NCI-H1436 (cell line): ENCODE data around the gene THYN1.
"Not testable (repeated sequence)": the region's sequence is repeated elsewhere in the genome, so short reads cannot be mapped to it uniquely, and the experiment has no call there.

Experiments used
- DNase-seq: peaks from one replicate; lab custom pipeline; 2025; lab: John Stamatoyannopoulos, UW

THYN1 gene

DNA sequence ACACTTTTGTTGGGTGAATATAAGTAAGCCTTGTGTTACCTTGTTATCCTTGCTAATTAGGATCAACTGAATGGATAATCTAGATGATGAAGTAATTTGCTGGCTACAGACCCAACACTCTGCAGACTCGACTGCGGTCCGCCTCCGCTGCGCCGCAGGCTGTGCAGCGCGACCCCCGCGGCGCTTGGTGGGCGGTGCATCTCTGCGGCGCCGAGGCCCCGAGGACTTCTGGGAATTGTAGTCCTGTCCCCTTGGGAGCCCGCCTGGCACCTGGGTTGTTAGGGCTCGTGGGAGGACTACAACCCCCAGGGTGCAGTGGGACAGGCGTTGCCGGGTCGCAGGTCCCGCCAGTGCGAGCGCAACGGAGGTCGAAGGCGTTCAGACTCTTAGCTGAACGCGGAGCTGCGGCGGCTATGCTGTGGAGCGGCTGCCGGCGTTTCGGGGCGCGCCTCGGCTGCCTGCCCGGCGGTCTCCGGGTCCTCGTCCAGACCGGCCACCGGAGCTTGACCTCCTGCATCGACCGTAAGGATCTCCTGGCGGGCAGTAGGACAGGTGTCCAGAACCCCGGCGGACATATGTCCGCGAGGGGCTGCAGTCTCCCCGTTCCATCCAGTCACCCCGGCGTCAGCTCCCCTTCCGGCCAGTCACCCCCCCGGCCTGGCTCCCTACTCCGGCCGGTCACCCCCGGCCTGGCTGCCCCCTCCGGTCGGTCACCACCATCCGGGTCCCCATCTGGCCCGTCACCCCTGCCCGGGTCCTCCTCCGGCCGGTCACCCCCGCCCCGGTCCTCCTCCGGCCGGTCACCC lies at the start of gene THYN1, which contains the start of gene ACAD8:
TSS of gene THYN1 (minus strand) at position 165 of the 806 bp plus-strand sequence. CDS start 470 bp downstream, outside the sequence.
TSS of gene ACAD8 (plus strand) at position 381 of the 806 bp plus-strand sequence. CDS start at position 414, 33 bp downstream.
- peak; percentile 97 for DNase-seq

DNA sequence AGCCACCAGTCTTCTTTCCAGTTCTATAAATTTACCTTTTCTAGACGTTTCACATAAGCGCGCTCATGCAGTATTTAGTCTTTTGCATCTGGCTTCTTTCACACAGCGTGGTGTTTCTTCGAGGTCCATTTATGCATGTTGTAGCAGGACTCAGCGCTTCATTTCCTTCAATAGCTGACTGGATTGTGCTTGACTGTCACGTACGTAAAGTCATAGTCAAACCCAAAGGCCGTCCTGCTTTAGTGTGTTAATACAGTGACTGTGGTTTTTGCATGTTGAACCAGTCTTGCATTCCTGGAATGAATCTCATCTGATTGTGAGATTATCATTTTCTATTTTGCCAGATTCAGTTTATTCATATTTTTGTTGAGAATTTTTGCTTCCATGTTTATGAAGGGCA lies 41.5 kb upstream of the THYN1 start:
- no peak for DNase-seq

DNA sequence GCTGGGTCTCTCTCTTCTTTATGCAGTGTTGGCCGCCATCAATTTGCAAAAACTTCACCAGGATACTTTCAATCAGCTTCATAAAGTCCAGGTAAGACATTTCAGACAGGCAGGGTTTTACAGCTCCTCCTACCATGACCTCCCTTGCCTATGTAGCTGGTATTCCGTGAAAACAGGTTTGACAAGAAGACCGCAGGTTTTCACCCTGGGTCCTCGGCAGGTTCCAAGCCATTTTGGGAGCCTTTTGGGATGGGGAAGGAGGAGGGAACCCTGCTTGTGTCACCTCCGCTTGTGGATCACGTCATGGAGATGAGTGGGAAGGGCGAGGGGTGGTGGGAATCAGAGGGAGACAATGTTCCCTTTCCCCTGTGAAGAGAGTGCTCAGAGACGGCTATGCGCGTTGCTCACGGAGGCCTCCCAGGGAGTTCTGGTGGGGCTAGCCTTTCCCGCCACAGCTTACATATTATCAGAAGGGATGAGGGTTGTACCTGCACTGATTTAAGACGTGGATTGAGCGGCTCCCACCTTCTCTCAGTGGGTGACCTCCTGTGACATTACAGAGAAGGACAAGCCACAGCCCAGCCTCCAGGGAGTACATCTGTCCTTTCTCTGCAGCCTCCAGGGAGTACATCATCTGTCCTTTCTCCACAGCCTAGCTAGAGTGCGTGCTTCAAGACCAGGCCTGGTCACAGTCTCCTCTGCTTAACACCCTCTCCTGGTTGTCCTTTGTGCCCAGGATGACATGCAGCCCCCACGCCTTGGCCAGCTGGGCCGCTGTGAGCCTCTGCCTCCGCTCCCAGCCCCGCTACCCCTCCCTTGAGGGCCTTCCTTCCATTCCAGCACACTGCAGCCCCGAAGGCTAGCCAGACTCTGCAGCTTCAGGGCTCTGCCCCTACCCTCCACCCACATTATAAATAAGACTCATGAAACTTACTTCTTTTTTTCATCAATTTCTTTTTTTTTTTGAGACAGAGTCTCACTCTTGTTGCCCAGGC lies 40.3 kb upstream of the THYN1 start:
- no peak for DNase-seq

DNA sequence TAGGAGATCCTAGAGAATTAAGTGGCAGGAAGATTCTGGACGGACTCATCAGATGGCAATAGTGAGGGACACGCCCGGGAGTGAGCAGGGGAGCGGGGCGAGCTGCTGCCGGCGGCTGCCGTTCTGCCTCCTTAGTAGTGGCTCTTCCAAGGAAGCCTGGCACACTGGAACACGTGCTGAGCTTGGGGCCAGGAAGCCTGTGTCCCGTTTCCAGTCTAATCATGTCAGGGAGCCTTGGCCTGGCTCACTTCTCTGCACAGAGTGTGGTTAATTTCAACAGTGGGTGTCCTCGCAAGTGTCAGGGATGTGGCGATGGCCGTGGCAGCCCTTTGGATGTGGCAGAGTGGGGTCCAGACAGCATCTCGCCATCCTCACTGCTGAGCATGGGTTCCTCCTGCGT lies 39.5 kb upstream of the THYN1 start:
- no peak for DNase-seq

DNA sequence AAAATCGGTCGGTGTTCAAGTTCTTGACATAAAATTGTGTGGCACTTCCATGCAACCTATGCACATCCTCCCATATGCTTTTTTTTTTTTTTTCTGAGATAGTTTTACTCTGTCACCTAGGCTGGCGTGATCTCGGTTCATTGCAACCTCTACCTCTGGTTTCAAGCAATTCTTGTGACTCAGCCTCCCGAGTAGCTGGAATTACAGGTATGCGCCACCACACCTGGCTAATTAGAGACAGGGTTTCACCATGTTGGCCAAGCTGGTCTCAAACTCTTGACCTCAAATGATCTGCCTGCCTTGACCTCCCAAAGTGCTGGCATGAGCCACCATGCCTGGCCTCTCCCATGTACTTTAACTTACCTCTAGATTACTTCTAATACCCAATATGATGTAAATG lies 38.0 kb upstream of the THYN1 start:
- DNase-seq = no peak

DNA sequence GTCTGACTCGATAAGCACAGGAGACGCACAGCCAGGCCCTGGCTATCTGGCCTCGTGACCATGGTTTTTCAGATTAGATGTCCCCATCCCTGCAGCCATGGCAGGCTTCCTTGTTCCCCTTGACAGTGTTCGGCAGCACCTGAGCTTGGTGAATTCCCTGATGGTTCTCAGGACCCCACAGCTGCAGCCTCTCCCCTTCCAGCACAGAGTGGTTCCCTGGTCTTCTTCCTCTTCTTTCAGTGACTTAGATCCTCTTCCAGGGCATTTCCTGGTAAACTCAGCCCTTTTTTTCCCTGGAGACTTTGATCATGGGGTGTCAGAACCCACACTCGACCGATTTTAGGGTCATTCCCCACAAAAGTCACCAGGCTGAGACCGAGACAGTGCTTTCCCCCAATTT lies 37.5 kb upstream of the THYN1 start:
- DNase-seq = no peak

DNA sequence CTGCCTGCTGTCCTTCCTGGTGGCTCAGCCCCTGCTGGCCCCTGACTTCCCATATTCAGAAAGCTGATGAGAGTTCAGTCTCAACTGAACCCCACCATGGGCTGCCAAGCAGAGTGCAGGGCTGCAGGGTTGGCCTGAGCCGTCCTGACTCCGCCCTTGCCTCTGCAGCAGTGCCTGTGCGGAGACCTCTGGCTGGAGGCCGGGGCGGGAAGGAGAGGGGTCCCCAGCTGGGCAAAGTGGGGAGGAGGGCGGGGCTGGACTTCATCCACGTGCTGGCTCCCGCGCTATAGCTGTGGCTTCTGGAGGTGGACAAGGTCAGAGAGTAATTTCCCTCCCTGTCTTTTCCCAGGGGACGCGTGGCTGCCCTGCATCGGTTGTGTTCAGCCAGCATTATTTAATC lies 36.6 kb upstream of the THYN1 start:
- no peak for DNase-seq

DNA sequence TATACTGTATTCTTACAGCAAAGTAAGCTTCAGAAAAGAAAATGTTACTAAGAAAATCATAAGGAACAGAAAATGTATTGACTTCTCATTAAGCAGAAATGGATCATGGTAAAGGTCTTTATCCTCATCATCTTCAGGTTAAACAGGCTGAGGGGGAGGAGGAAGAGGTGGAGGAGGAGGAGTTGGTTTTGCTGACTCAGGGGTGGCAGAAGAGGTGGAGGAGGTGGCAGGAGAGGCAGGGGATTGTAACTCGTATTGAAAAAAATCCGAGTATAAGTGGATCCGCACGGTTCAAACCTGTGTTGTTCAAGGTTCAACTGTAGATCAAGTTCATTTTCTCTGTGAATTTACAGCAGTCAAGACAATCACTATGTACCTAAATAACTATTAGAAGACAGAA lies 36.0 kb upstream of the THYN1 start:
- no peak for DNase-seq

DNA sequence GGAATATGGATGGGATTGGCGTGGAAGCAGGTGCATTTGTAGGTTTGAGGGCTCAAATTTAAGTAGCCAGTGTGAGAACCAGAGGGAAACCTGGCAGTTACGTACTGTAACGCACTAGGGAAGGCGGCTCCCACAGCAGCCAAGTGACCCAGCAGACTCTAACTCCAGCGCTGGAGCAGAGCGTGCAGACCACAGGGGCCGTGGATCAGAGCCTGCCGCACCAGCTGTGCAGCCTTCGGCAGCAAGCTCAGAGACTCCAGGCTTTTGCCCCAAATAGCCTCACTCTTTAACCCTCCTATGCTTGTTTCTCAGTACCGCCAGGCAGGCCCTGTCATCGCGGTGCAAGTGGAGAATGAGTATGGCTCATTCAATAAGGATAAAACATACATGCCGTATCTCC lies 35.3 kb upstream of the THYN1 start:
- DNase-seq = no peak

DNA sequence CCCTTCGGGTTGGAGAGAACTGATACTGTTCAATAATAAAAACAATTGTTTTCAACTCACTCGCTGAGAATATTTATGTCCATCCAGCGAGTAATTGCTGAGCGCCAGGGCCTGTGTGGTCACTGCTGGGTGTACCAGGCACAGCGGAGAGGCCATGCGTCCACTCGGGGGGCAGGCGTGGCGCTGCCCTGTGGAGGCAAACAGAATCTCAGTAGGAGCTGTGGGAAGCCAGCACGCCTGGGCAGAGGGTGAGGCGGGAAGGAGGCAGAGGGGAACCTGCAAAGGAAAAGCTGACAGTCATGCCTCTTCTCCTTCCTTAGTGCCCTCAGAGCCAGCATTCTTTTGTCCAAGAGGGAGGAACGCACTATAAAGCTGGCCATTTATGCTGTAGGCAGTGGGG lies 34.4 kb upstream of the THYN1 start:
- DNase-seq = no peak

DNA sequence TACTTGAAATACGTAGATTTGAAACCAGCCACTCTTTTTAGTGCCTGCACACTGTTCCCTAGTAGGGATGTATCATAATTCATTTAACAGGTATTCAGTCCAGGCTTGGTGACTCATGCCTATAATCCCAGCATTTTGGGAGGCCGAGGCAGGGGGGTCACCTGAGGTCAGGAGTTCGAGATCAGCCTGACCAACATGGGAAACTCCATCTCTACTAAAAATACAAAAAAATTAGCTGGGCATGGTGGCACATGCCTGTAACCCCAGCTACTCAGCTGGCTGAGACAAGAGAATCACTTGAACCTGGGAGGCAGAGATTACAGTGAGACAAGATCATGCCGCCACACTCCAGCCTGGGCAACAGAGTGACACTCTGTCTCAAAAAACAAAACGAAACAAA lies 31.2 kb upstream of the THYN1 start:
- DNase-seq = not testable (repeated sequence)

DNA sequence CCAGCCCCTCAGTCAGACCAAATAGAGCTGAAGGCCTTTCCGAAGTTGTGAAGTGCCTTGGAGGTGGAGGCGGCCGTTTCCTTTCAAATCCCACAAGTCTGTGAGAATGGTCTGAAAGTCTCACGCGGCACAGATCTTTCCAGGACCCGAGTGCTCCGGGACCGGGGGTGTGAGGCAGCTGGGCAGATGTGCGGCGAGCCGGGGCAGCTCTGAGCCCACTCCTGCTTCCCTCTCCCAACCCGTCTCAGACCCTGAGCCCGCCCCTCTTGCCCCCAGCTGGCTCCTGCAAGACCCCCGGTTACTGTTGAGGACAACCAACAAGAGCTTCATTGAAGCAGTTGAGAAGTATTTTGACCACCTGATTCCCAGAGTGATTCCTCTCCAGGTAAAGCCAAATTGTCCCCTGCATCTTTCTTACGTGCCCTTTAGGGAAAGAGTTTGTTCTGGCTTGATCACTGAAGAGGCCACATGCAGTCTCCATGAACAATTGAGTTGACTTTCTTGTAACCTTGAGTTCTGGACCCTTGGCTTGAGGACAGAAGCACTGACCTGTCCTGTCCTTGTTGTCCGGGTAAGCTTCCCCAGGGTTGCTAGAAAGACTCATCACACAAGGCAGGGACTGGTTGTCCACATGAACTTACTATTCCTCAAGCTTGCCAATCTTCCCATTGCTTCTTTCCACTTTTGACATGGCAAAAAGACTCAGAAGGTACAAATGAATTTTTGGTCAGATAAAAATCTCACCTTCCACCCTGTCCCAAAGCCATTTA lies 30.5 kb upstream of the THYN1 start:
- no peak for DNase-seq

DNA sequence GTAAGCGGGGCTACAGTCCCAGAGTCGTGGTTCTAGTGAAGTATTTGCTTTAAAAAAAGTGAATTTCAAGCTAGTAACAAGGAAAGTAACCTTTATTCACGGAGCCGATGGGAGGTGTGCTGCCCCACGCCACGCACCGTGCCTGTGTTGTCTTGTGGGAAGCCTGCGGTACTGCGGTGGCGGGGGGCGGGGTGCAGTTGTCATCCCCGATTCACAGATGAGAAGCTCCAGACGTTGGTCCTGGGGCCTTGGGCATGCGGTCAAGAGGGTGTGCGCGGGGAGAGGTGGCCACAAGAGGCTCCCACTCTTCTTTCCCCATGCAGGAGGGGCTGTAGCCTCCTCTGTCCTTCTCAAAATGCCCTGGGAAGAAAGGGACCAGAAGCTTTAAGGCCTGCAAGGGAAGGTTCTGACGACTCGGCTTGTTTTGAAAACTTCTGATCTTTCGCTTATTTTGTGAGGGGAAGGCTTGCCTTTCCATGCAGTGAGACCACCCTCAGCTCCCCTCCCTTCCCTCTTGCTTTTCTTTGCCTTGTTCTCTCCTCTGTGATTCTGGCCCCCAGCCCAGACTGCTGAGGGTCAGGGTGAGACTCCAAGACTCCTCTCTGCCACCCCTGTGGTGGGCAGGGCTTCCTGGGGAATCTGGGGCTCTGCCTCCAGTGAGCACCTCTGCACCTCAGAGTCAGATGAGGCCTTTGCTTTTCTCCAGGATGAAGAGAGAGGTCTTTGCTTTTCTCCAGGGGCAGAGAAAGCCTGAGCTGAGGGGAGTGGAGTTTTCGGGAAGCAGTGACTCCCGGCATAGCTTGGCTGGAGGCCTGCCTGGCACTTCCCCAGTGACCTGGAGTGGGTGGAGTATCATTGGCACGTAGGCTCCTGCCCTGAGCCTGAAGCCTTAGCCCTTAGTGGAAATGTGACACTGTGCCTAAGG lies 29.2 kb upstream of the THYN1 start:
- DNase-seq = no peak

DNA sequence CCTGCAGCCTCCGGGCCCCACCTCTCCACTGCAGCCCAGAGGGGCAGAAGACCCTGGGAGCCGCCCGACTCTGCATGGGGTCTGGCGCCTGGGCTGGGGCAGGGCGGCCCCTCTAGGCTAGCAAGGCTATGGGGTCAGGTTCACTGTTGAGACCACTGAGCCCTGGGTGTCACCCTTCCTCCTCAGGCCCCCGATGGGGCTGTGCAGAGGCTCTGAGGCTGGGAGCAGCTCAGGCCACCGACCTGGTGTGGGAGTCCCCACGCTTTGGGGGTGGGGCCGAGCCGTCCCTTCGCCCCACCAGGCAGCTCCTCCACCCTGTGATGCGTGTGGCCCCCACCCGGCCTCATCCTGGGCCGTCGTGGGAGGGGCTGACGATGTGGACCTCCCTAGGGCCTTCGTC lies 28.5 kb upstream of the THYN1 start:
- DNase-seq = not testable (repeated sequence)

DNA sequence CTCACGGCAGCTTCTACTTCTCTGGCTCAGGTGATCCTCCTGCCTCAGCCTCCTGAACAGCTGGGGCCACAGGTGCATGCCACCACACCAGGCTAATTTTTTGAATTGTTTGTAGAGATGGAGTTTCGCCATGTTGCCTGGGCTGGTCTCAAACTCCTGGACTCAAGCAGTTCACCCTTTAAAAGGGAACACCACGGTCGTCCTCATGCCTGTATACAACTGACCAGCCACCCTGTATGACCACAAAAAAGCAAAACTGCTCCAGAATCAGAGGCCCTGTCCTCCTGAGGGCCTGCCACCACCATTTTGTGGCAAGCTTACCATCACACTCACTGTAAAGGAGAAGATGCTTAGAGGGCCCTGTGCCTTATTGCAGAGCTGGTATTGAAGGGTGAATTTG lies 25.2 kb upstream of the THYN1 start:
- no peak for DNase-seq

DNA sequence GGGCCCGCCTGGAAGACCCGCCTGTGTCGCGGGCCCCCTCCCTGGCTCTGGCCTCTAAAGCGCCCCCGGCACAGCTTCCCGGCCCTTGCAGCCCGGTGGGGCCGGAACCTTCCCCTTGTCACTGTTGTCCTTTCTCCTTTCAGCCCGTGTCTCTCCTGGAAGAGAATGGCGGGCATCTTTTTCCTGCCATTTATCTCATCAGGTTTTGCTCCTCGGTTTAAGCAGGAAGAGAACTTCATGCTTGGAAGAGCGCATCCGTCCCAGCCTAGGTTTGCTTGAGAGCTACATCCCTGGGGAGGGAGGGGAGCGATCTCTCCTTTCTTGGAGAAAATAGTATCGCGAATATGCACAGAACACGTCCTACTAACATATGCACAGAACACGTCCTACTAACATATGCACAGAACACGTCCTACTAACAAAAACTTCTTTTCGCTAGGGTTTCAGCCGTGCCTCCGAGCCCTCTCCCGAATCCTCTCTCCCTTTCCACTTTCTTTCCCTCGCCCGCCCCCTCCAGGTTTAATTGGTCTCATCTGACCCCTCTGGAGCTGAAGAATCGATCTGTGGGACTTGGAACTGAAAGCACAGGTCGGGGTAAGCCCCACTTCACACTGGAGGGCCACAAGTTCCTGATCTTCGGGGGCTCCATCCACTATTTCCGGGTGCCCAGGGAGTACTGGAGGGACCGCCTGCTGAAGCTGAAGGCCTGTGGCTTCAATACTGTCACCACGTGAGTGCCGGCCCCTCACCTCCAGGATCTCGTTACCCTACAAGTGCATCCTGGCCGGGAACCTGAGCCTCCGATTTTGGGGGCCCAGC lies 24.2 kb upstream of the THYN1 start:
- DNase-seq = no peak

DNA sequence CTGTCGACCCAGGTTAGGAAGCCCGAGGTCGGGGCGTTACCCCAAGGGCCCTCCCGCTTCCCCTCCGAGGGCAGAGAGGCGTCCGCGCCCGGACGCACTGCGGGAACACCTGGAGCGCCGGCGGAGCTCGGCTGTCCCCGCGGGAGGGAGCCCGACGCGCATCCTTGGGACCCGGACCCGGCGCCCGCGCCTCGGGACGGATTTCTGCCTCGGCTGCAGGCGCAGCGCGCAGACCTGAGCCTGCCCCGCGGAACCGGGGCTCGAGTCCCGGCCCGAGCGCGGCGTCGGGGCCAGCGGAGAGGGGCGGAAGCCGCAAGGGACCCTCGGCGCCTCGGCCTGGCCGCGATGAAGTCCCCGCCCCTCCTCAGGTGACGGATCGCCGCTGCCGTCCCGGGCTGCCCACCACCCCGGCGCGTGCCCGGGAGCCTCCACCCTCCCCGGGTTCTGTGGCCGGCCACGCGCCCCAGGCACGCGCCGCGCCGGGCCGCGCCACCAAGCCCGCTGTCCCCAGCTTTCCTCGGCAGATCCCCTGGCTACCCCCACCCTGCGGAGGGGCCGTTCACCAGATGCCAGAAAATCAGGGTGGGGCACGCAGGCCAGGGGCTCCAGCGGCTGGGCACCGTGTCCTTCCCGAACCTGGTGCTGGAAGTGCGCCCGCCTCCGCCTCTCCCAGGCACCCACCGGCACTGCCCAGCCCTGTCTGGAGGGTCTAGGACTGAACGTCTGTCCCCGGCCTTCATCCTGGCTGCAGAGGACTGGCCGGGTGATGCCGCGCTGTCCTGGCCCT lies 23.4 kb upstream of the THYN1 start:
- DNase-seq = no peak

DNA sequence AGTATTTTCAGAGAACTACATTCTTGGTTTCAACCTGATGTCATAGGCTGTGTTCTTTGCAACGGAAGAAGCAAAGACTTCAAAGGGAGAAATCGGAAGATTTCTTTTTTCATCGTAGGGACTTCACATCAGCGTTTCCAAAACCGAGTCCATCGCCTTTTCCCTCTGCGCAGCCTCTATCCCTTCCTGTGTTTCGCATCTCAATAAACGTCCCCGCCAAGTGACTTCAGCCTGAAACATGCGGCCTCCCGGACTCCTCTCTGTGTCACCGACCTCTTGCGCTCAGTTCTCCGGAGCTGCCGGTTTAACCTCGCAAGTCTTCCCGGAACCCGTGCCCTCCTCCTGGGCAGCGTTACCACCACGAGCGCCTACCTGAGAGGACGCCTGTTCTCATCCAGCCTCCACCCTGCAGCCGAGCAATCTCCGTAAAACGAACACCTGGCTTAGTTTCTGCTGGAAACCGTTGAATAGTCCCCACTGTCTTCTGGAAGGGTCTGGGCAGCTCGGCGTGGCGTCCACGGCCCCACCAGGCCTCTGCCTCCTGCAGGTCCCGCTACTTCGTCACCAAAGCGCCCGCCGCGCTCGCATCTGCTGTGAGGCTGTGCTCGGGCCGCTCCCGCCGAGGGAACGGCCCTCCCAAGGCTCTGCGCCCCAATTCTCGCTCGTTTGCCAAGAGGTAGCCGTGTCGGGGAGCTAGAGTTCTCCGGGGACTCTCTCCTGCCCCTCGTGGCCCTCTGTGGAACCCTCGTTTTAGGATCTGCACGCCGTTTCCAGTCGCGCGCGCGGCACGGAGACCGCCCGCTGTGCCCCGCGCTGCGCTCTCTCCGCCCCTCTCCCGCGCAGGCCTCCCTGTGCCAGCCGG lies 22.6 kb upstream of the THYN1 start, which contains the start of gene GLB1L3:
TSS of gene GLB1L3 (plus strand) at position 846 of the 862 bp plus-strand sequence. CDS start 362 bp downstream, outside the sequence.
- DNase-seq = no peak
